22Rv1 (cell line): Measurements from ENCODE around the gene MYH9.

Source experiments
- CTCF ChIP-seq: fragments of 450-650 bp; IDR thresholded peaks from 2 replicates; pipeline ENCODE4 v1.5.1; 2017; ENCODE audit warnings: mild to moderate bottlenecking
- ZFX ChIP-seq: fragments of 450-650 bp; IDR thresholded peaks from 2 replicates; pipeline ENCODE4 v1.6.1; 2017; ENCODE audit warnings: antibody characterized with exemption, borderline replicate concordance

GRCh38 chr22:36303874-36304273, 83.9 kb downstream of the MYH9 start:
- TF ChIP-seq CTCF (no peak), ZFX (no peak)
